Right cardiac atrium (tissue), 5 donors: ENCODE data around the gene SLC15A1. TPM values are rescaled to one million over a fixed set of nuclear protein-coding genes. Genes with fewer than 3 reads are reported as not detected.

ENCODE experiments used
- ATAC-seq, 2 donors: fragments of 200-7000 bp; cut with Tn5 transposase; one replicate each; pipeline versions ENCODE4 v1.8.0 to v1.9.1; 2020; ENCODE audit warnings: moderate library complexity in 2 of 2, mild to moderate bottlenecking in 1 of 2
- DNase-seq, 3 donors: peaks; one replicate each; pipeline ENCODE4 v3.0.0-alpha.2; 2020
- H3K27ac ChIP-seq: one replicate; pipeline ENCODE4 v1.5.1; 2013; ENCODE audit warnings: mild to moderate bottlenecking, low read length, control low read depth, moderate library complexity
- H3K27me3 ChIP-seq: one replicate; pipeline ENCODE4 v1.6.1; 2013; ENCODE audit not compliant: control insufficient read depth, insufficient read depth
- H3K4me1 ChIP-seq: one replicate; pipeline ENCODE4 v1.6.1; 2013; ENCODE audit warnings: low read length; ENCODE audit not compliant: control insufficient read depth, insufficient read depth
- H3K4me3 ChIP-seq: one replicate; pipeline ENCODE4 v1.5.1; 2013; ENCODE audit warnings: low read length, control low read depth
- H3K9me3 ChIP-seq: one replicate; pipeline ENCODE4 v1.6.1; 2013; ENCODE audit warnings: low read length; ENCODE audit not compliant: control insufficient read depth
- WGBS: extraction: QIAGEN DNeasy Blood & Tissue Kit; methylation state at CpG from one replicate; pipeline ENCODE4 v1.1.7; 2013; 5-methylcytosine and 5-hydroxymethylcytosine counted together
- intact Hi-C, 4 donors: fragments of 100-400 bp; cut with DNase I; formaldehyde crosslinking; loops; one replicate each; pipeline versions ENCODE4 v1.11.0 to v1.14.0; 2022 to 2023
- polyA plus RNA-seq: library from polyadenylated mRNA; stranded (reverse); fragments of 200-250 nt; gene quantifications from one replicate; pipeline ENCODE4 v1.2.3, GENCODE V29; 2013
- total RNA-seq, 4 donors: library from RNA; stranded (reverse); fragmentation: NEBNext Ultra II Directional; extraction: Animal tissue kit (Norgen Biotek cat#: 25700); gene quantifications; one replicate each; pipeline ENCODE4 v1.2.1, GENCODE V29; 2021
- donor health status: healthy with polysubstance abuse.
- donor health status: DM: no; HTN: yes; CAD: no.
- donor health status: DM: no; HTN: no; CAD: no.
- donor health status: DM: no; HTN: yes; CAD: no; lungs with severe emphysema.
- donor health status: DM: yes; HTN: yes; CAD: no.

SLC15A1 gene
- total and polyA plus RNA-seq, 5 donors: 0.11 TPM; not detected in 4

GRCh38 chr13:98792321-98792720, 39.8 kb upstream of the SLC15A1 start:
- H3K4me1 ChIP-seq: no peaks in the 10 kb centered on the region
- H3K9me3 ChIP-seq: no peaks in the 10 kb centered on the region
- DNase-seq: no peak
- 90% methylated on average over 9 of the region's 9 CpGs for WGBS
- no peaks in the 10 kb centered on the region for H3K27me3 ChIP-seq
- intact Hi-C loops: no loop called here
- ATAC-seq: no peak
- no peak overlapping the region for H3K27ac ChIP-seq
- no peak overlapping the region for H3K4me3 ChIP-seq

- Histone ChIP-seq H3K4me3 (no peak overlapping the region), H3K4me1 (no peaks in the 10 kb centered on the region), H3K9me3 (no peaks in the 10 kb centered on the region), H3K27ac (no peak overlapping the region), H3K27me3 (no peaks in the 10 kb centered on the region)
- DNase-seq: no peak
- intact Hi-C loops: no loop called here
- no peak for ATAC-seq
- 90% methylated on average over 7 of the region's 7 CpGs for WGBS
These were observed 39.1 kb upstream of the SLC15A1 start for GRCh38 chr13:98791611-98792010.

DNA sequence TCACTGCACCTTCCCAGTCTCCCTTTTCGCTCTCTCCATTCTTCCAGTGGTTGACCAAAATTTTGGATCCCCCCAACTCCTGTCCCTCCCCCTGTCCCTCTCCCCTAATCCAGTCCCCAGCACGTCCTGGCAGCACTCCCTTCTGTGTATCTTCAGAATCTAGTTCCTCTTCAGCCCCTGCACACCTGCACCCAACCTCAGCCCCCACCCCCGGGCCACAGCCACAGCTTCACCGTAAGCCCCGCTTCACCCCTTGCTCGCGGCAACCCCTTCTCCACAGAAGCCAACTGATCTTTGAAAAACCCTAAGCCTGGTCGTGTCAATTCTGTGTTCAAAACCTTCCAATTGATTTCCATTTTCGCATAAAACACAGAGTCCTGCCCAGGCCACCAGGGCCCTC, 35.5 kb upstream of the SLC15A1 start:
- DNase-seq (no peak), ATAC-seq (peak in 1 of 2 donors; percentile 7)
- 86% methylated on average over 9 of the region's 9 CpGs for WGBS

GRCh38 chr13:98787173-98787572, 34.7 kb upstream of the SLC15A1 start:
- no peaks in the 10 kb centered on the region for H3K9me3 ChIP-seq
- ATAC-seq: no peak
- 79% methylated on average over 10 of the region's 10 CpGs for WGBS
- H3K27me3 ChIP-seq: no peaks in the 10 kb centered on the region
- H3K4me3 ChIP-seq: no peak overlapping the region
- no peak overlapping the region for H3K27ac ChIP-seq
- intact Hi-C loops: no loop called here
- no peaks in the 10 kb centered on the region for H3K4me1 ChIP-seq
- no peak for DNase-seq

More for the DNA sequence above, 35.5 kb upstream of the SLC15A1 start:
- Histone ChIP-seq H3K4me1 (no peaks in the 10 kb centered on the region), H3K27ac (no peak overlapping the region), H3K9me3 (no peaks in the 10 kb centered on the region), H3K4me3 (no peak overlapping the region), H3K27me3 (no peaks in the 10 kb centered on the region)
- intact Hi-C loops: no loop called here

DNA sequence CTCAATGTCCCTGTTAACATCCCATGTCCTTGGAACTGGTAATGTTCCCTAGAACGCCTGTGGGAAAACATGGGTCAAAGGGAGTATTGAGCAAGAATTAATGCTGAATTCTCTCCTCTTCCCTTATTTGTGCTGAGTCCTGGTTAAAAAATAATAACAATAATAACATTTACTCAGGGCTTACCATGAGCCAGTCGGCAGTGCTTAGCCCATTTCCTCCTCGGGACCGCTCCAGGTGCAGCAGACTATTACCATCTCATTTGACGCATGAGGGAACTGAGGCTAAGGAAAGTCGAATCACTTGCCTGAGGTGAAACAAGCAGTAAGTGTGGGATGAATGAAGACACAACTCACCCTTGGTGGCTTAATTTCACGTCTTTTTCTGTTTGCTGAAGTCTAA, 33.6 kb upstream of the SLC15A1 start:
- intact Hi-C loops: no loop called here
- WGBS: 81% methylated on average over 7 of the region's 7 CpGs

DNA sequence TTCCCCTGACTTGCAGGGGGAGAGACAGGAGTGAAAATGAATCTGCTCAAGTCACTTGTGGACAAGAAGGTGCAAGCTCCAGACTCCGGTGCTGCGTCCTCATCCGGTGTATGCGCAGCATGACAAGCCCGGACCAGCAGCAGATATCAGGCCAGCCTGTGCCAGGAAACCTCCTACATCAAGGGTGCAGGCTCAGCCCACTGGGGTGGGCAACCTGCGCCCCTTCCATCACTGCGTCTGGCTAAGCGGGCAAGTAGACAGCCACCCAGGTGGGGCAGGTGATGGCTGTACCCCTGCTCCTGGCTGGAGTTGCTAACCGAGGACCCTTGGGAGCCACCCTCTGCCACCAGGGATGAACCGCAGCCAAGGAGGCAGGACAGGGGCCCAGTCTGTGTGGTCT, 32.9 kb upstream of the SLC15A1 start:
- DNase-seq: no peak
- intact Hi-C loops: no loop called here
- Histone ChIP-seq H3K27me3 (no peaks in the 10 kb centered on the region), H3K4me3 (no peak overlapping the region), H3K4me1 (no peaks in the 10 kb centered on the region), H3K27ac (no peak overlapping the region), H3K9me3 (no peaks in the 10 kb centered on the region)
- WGBS: 84% methylated on average over 10 of the region's 10 CpGs
- no peak for ATAC-seq

More for the DNA sequence above, 33.6 kb upstream of the SLC15A1 start:
- no peaks in the 10 kb centered on the region for H3K4me1 ChIP-seq
- H3K27ac ChIP-seq: no peak overlapping the region
- ATAC-seq (no peak), DNase-seq (no peak)
- H3K9me3 ChIP-seq: no peaks in the 10 kb centered on the region
- no peak overlapping the region for H3K4me3 ChIP-seq
- no peaks in the 10 kb centered on the region for H3K27me3 ChIP-seq

DNA sequence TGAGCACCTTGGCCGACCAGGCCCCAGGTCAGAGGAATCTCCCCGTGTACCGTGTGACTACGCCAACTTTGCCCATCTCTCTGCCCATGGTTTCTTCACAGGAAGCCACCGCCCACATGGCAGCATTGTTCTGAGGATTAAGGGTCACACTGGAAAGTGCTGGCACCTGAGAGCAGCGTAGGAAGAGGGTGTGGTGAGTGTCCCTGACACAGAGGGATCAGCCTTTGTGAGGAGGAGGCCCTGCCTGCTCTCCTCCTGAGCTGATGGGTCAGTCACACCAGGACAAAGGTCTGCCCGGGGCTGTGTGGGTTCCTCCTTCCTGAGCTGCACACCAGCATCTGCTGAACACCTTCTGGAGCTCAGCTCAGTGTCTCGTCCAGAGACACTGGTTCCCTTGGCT, 32.2 kb upstream of the SLC15A1 start:
- H3K4me1 ChIP-seq: no peaks in the 10 kb centered on the region
- 83% methylated on average over 8 of the region's 8 CpGs for WGBS
- no peak for DNase-seq
- no peak overlapping the region for H3K4me3 ChIP-seq
- no peak overlapping the region for H3K27ac ChIP-seq
- H3K9me3 ChIP-seq: no peaks in the 10 kb centered on the region
- no peaks in the 10 kb centered on the region for H3K27me3 ChIP-seq
- ATAC-seq: no peak
- intact Hi-C loops: no loop called here

GRCh38 chr13:98783856-98784478, 31.5 kb upstream of the SLC15A1 start:
- no peaks in the 10 kb centered on the region for H3K4me1 ChIP-seq
- WGBS: 83% methylated on average over 12 of the region's 12 CpGs
- no peak for ATAC-seq
- no peaks in the 10 kb centered on the region for H3K9me3 ChIP-seq
- no peak overlapping the region for H3K27ac ChIP-seq
- intact Hi-C loops: no loop called here
- no peaks in the 10 kb centered on the region for H3K27me3 ChIP-seq
- no peak overlapping the region for H3K4me3 ChIP-seq
- no peak for DNase-seq

- Histone ChIP-seq H3K9me3 (no peaks in the 10 kb centered on the region), H3K27ac (no peak overlapping the region), H3K4me3 (no peak overlapping the region), H3K4me1 (no peaks in the 10 kb centered on the region), H3K27me3 (no peaks in the 10 kb centered on the region)
- ATAC-seq (no peak), DNase-seq (no peak)
- intact Hi-C loops: no loop called here
- 55% methylated on average over 5 of the region's 5 CpGs for WGBS
These were observed 30.2 kb upstream of the SLC15A1 start for GRCh38 chr13:98782654-98783053.

GRCh38 chr13:98781905-98782304, 29.4 kb upstream of the SLC15A1 start:
- DNase-seq (no peak), ATAC-seq (no peak)
- H3K27ac ChIP-seq: no peak overlapping the region
- 84% methylated on average over 7 of the region's 7 CpGs for WGBS
- no peaks in the 10 kb centered on the region for H3K9me3 ChIP-seq
- no peak overlapping the region for H3K4me3 ChIP-seq
- no peaks in the 10 kb centered on the region for H3K4me1 ChIP-seq
- intact Hi-C loops: no loop called here
- no peaks in the 10 kb centered on the region for H3K27me3 ChIP-seq

DNA sequence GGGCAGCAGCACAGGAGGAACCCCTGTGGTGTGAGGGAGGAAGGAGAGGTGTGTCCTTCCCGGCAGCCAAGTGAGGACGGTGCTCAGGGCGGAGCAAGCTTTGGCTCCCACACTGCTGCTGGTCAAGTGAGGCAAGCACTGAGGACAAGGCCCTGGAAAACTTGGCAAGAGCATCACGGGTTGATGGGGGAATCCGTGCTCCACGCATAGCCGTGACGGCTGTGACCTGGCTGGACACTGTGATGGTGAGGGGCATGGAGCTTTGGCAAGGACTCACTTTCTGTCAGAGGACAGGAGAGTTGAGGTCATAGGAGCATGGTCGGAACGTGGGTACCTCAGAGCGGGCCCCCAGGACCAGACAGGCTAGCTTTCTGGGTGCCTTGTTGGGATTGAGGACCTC, 29.0 kb upstream of the SLC15A1 start:
- Histone ChIP-seq H3K9me3 (no peaks in the 10 kb centered on the region), H3K4me3 (no peak overlapping the region), H3K4me1 (no peaks in the 10 kb centered on the region), H3K27ac (no peak overlapping the region), H3K27me3 (no peaks in the 10 kb centered on the region)
- no peak for ATAC-seq
- intact Hi-C loops: no loop called here
- DNase-seq: no peak
- WGBS: 82% methylated on average over 11 of the region's 11 CpGs

- intact Hi-C loops: no loop called here
- no peaks in the 10 kb centered on the region for H3K4me1 ChIP-seq
- DNase-seq (no peak), ATAC-seq (no peak)
- no peak overlapping the region for H3K4me3 ChIP-seq
- no peaks in the 10 kb centered on the region for H3K9me3 ChIP-seq
- 88% methylated on average over 11 of the region's 11 CpGs for WGBS
- H3K27me3 ChIP-seq: no peaks in the 10 kb centered on the region
- H3K27ac ChIP-seq: no peak overlapping the region
These were observed 28.6 kb upstream of the SLC15A1 start for GRCh38 chr13:98781045-98781444.
